ENCODE measurements around the gene CERK. TPM values are rescaled to one million over a fixed set of nuclear protein-coding genes. Genes with fewer than 3 reads are reported as not detected.
A peak's percentile ranks its signal among the peaks of the same experiment; 100 is the strongest.
"Not testable (repeated sequence)": the region's sequence is repeated elsewhere in the genome, so short reads cannot be mapped to it uniquely, and the experiment has no call there.

The CERK gene, protein sequence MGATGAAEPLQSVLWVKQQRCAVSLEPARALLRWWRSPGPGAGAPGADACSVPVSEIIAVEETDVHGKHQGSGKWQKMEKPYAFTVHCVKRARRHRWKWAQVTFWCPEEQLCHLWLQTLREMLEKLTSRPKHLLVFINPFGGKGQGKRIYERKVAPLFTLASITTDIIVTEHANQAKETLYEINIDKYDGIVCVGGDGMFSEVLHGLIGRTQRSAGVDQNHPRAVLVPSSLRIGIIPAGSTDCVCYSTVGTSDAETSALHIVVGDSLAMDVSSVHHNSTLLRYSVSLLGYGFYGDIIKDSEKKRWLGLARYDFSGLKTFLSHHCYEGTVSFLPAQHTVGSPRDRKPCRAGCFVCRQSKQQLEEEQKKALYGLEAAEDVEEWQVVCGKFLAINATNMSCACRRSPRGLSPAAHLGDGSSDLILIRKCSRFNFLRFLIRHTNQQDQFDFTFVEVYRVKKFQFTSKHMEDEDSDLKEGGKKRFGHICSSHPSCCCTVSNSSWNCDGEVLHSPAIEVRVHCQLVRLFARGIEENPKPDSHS
- total RNA-seq (100 to 1,000 TPM in 2 of 5 experiments, 10 to 100 TPM in 3; 55.8 to 138 (median 72.4) TPM), polyA plus RNA-seq (10 to 100 TPM; 40.4 to 66.7 TPM), total RNA-seq (161 reads per million, percentile 91 among the genes with 10 or more reads in this experiment)

GRCh38 chr22:46737976-46738646, at the start of gene CERK:
Gene CERK, minus strand, starts transcription at chr22:46738252. Its CDS starts 104 bp downstream, at chr22:46738148.
- Mint-ChIP-seq H3K27ac (peak within 1 kb of the TSS; percentile 93 to 100 (median 98)), H3K4me3 (peak within 1 kb of the TSS; percentile 97 to 100 (median 99)), H3K9me3 (peaks cover 0 to 6% (median 0%) of the 10 kb centered on the region in 11 donors), H3K36me3 (peaks cover 0 to 13% (median 3%) of the 10 kb centered on the region in 5 donors), H3K4me1 (peaks cover 34 to 52% (median 41%) of the 10 kb centered on the region in 7 donors), H3K27me3 (no peaks in the 10 kb centered on the region)
- no peaks in the 10 kb centered on the region for H3K27me3 ChIP-seq (ENCODE audit: control insufficient read depth in 2 of 2, insufficient read depth in 2 of 2, low read length in 2 of 2)
- ChIA-PET POLR2A (interaction anchor here (1.0 to 15.9 kb wide), 9 partner anchors 11 to 65 kb away, joined by 3 to 255 read pairs (median 4); partner anchors contain the start of gene TBC1D22A), CTCF (interaction anchor here (0.6 to 2.4 kb wide), 7 partner anchors 11 to 93 kb away, joined by 5 to 29 read pairs (median 11); partner anchors contain the start of gene TBC1D22A)
- intact Hi-C loops (cut with micrococcal nuclease), result loop anchor here (1.0 to 10.0 kb wide), 9 partner anchors 24 to 1493 kb away; partner anchors contain the start of genes TBC1D22A (in 2 of the 2), ATXN10 (in 1 of the 2) and KIAA0930 (in 1 of the 2)
- no peaks in the 10 kb centered on the region for H3K9me3 ChIP-seq (ENCODE audit: control insufficient read depth in 2 of 3, low read length in 3 of 3)
- ATAC-seq, result peak; percentile 72
- H3K36me3 ChIP-seq (ENCODE audit: control insufficient read depth in 2 of 3, insufficient read depth in 3 of 3, low read length in 3 of 3), result no peaks in the 10 kb centered on the region
- DNase-seq, result peak; percentile 46 to 79 (median 57)
- peaks cover 38 to 41% of the 10 kb centered on the region in 2 donors for H3K4me1 ChIP-seq (ENCODE audit: control insufficient read depth in 2 of 2, insufficient read depth in 2 of 2, low read length in 2 of 2)
- peak within 1 kb of the TSS; percentile 86 for H3K27ac ChIP-seq (ENCODE audit: low read depth, low read length)
- peak within 1 kb of the TSS; percentile 82 for H3K4me3 ChIP-seq (ENCODE audit: low read length)

DNA sequence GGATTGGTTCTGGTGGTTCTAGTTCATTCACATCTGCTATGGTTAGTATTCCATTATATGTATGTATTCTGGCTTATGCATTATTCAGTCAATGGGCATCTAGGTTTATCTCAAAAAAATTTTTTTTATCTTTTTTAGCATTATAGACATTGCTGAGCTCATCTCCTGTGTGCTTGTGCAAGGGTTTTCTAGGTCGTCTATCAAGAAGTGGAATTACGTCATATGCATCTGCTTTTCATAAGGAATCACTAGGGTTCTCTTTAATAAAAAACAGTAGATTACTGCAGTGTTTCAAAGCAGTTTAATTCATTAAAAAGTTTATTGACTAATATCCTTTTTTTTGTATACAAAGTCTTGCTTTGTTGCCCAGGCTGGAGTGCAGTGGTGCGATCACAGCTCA, 45.7 kb upstream of the CERK start:
- intact Hi-C loops (cut with micrococcal nuclease), result no loop called here
- POLR2A ChIA-PET, result interaction anchor here (2.1 kb wide), 1 partner anchor 21 kb away, joined by 15 read pairs; the partner anchor contains the start of gene TBC1D22A

DNA sequence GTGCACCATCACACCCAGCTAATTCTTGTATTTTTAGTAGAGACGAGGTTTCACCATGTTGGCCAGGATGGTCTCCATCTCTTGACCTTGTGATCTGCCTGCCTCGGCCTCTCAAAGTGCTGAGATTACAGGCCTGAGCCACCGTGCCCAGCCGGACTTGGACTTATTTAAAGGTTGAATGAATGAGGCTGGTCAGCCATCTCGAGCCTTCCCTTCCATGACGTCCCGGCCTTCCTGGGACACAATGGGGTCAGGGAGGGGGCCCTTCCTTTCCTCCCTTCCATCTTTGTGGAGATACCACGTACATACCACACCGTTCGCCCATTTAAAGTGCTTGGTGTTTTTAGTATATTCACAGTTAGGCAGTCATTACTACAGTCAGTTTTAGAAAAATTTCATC, 44.1 kb upstream of the CERK start:
- H3K27ac ChIP-seq (ENCODE audit: low read depth, low read length); H3K27me3 ChIP-seq (ENCODE audit: control insufficient read depth in 2 of 2, insufficient read depth in 2 of 2, low read length in 2 of 2); intact Hi-C loops (cut with micrococcal nuclease); ATAC-seq; H3K4me3 Mint-ChIP-seq; H3K4me3 ChIP-seq (ENCODE audit: low read length); H3K9me3 ChIP-seq (ENCODE audit: control insufficient read depth in 2 of 3, low read length in 3 of 3); H3K27me3 Mint-ChIP-seq; DNase-seq; CTCF ChIA-PET; H3K9me3 Mint-ChIP-seq; H3K36me3 ChIP-seq (ENCODE audit: control insufficient read depth in 2 of 3, insufficient read depth in 3 of 3, low read length in 3 of 3): not testable (repeated sequence)
- peaks cover 2 to 12% of the 10 kb centered on the region in 2 donors for H3K4me1 ChIP-seq (ENCODE audit: control insufficient read depth in 2 of 2, insufficient read depth in 2 of 2, low read length in 2 of 2)
- Mint-ChIP-seq H3K4me1 (peaks cover 34 to 76% (median 40%) of the 10 kb centered on the region in 7 donors), H3K36me3 (peaks cover 0 to 35% (median 8%) of the 10 kb centered on the region in 5 donors), H3K27ac (peak overlapping the region in 6 of 9 donors; percentile 17 to 59 (median 45))
- POLR2A ChIA-PET, result interaction anchor here (2.1 kb wide), 1 partner anchor 19 kb away, joined by 15 read pairs; the partner anchor contains the start of gene TBC1D22A

More for the DNA sequence above, 45.7 kb upstream of the CERK start:
- H3K27ac ChIP-seq (ENCODE audit: low read depth, low read length), result no peak overlapping the region
- H3K36me3 Mint-ChIP-seq, result peaks cover 4 to 41% (median 10%) of the 10 kb centered on the region in 5 donors
- H3K4me3 ChIP-seq (ENCODE audit: low read length), result no peak overlapping the region
- DNase-seq (no peak), ATAC-seq (no peak)
- H3K9me3 ChIP-seq (ENCODE audit: control insufficient read depth in 2 of 3, low read length in 3 of 3), result no peaks in the 10 kb centered on the region
- no peaks in the 10 kb centered on the region for H3K27me3 ChIP-seq (ENCODE audit: control insufficient read depth in 2 of 2, insufficient read depth in 2 of 2, low read length in 2 of 2)
- H3K27ac Mint-ChIP-seq, result peak overlapping the region in 4 of 9 donors; percentile 25 to 48 (median 30)
- H3K36me3 ChIP-seq (ENCODE audit: control insufficient read depth in 2 of 3, insufficient read depth in 3 of 3, low read length in 3 of 3), result no peaks in the 10 kb centered on the region
- no peak overlapping the region for H3K4me3 Mint-ChIP-seq
- H3K27me3 Mint-ChIP-seq, result no peaks in the 10 kb centered on the region
- H3K4me1 ChIP-seq (ENCODE audit: control insufficient read depth in 2 of 2, insufficient read depth in 2 of 2, low read length in 2 of 2), result peaks cover 0 to 4% of the 10 kb centered on the region in 2 donors
- CTCF ChIA-PET, result interaction anchor here (1.2 kb wide), 1 partner anchor 15 kb away, joined by 3 read pairs; no protein-coding TSS in a partner anchor
- peaks cover 0 to 2% (median 0%) of the 10 kb centered on the region in 11 donors for H3K9me3 Mint-ChIP-seq
- H3K4me1 Mint-ChIP-seq, result peaks cover 28 to 74% (median 40%) of the 10 kb centered on the region in 7 donors

DNA sequence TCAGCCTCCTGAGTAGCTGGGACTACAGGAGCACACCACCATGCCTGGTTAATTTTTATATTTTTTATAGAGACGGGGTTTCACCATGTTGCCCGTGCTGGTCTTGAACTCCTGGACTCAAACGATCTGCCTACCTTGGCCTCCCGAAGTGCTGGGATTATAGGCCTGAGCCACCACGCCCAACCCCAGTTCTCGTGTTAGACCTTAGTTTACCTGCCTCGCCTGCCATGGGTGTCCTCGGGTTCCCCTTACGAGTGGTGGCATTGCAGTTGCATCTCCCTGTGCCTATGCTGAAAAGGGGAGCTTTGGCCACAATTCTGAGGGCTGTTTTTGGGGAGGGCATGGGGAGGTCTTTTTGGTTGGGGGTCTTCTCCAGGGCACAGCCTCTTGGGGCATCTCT, 43.2 kb upstream of the CERK start:
- H3K4me3 ChIP-seq (ENCODE audit: low read length), result no peak overlapping the region
- ATAC-seq (no peak), DNase-seq (no peak)
- POLR2A ChIA-PET, result interaction anchor here (1.0 kb wide), 1 partner anchor 10 kb away, joined by 4 read pairs; no protein-coding TSS in a partner anchor
- H3K4me3 Mint-ChIP-seq, result no peak overlapping the region
- H3K36me3 ChIP-seq (ENCODE audit: control insufficient read depth in 2 of 3, insufficient read depth in 3 of 3, low read length in 3 of 3), result no peaks in the 10 kb centered on the region
- no peaks in the 10 kb centered on the region for H3K27me3 ChIP-seq (ENCODE audit: control insufficient read depth in 2 of 2, insufficient read depth in 2 of 2, low read length in 2 of 2)
- peaks cover 0 to 30% (median 5%) of the 10 kb centered on the region in 5 donors for H3K36me3 Mint-ChIP-seq
- no peak overlapping the region for H3K27ac ChIP-seq (ENCODE audit: low read depth, low read length)
- peak overlapping the region in 3 of 9 donors; percentile 17 to 89 (median 28) for H3K27ac Mint-ChIP-seq
- no peaks in the 10 kb centered on the region for H3K9me3 ChIP-seq (ENCODE audit: control insufficient read depth in 2 of 3, low read length in 3 of 3)
- H3K9me3 Mint-ChIP-seq, result no peaks in the 10 kb centered on the region
- no peaks in the 10 kb centered on the region for H3K27me3 Mint-ChIP-seq
- intact Hi-C loops (cut with micrococcal nuclease), result no loop called here
- H3K4me1 Mint-ChIP-seq, result peaks cover 37 to 78% (median 49%) of the 10 kb centered on the region in 7 donors
- CTCF ChIA-PET, result interaction anchor here (1.8 kb wide), 1 partner anchor 23 kb away, joined by 6 read pairs; no protein-coding TSS in a partner anchor
- peaks cover 5 to 21% of the 10 kb centered on the region in 2 donors for H3K4me1 ChIP-seq (ENCODE audit: control insufficient read depth in 2 of 2, insufficient read depth in 2 of 2, low read length in 2 of 2)

DNA sequence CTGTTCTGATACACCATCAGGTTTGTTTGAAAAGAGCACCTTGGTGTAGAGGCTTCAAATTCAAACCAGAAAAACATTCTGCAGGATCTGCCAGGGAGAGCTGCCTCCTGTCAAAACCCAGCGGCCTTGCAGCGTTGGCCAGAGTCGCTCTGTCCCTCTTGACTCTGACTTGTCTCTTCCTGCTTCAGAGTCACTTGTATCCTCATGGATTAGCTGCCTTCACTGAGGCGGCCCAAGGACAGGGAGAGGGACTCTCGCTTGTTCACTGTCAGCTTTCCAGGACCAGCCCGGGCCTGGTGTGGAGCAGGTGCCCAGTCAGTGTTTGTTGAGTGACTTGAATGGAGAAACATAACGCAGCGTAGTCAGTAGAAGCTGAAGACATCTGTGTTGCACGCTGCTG, 42.4 kb upstream of the CERK start:
- Histone ChIP-seq H3K36me3 (ENCODE audit: control insufficient read depth in 2 of 3, insufficient read depth in 3 of 3, low read length in 3 of 3) (no peaks in the 10 kb centered on the region), H3K4me3 (ENCODE audit: low read length) (no peak overlapping the region), H3K27me3 (ENCODE audit: control insufficient read depth in 2 of 2, insufficient read depth in 2 of 2, low read length in 2 of 2) (no peaks in the 10 kb centered on the region), H3K27ac (ENCODE audit: low read depth, low read length) (no peak overlapping the region), H3K9me3 (ENCODE audit: control insufficient read depth in 2 of 3, low read length in 3 of 3) (no peaks in the 10 kb centered on the region), H3K4me1 (ENCODE audit: control insufficient read depth in 2 of 2, insufficient read depth in 2 of 2, low read length in 2 of 2) (peaks cover 13 to 30% of the 10 kb centered on the region in 2 donors)
- DNase-seq, result no peak
- Mint-ChIP-seq H3K9me3 (no peaks in the 10 kb centered on the region), H3K36me3 (peaks cover 0 to 27% (median 5%) of the 10 kb centered on the region in 5 donors), H3K4me3 (no peak overlapping the region), H3K4me1 (peaks cover 45 to 78% (median 56%) of the 10 kb centered on the region in 7 donors), H3K27ac (peak overlapping the region in 4 of 9 donors; percentile 33 to 89 (median 56)), H3K27me3 (no peaks in the 10 kb centered on the region)
- ATAC-seq, result no peak
- ChIA-PET POLR2A (interaction anchor here (0.7 to 1.3 kb wide), 3 partner anchors 10 to 44 kb away, joined by 3 to 4 read pairs (median 3); no protein-coding TSS in a partner anchor), CTCF (interaction anchor here (0.9 to 1.8 kb wide), 2 partner anchors 22 to 218 kb away, joined by 3 to 6 read pairs; no protein-coding TSS in a partner anchor)
- intact Hi-C loops (cut with micrococcal nuclease), result no loop called here

All from naive thymus-derived CD4-positive, alpha-beta T cell (primary cell).